HG02884 (cell line): ENCODE results near the gene SMIM1.

Experiments used
- ATAC-seq: cut with Tn5 transposase; IDR thresholded peaks from one replicate; pipeline ENCODE4 v1.9.1; 2021; ENCODE audit warnings: mild to moderate bottlenecking, moderate library complexity; ENCODE audit not compliant: unreplicated experiment

The SMIM1 gene

DNA sequence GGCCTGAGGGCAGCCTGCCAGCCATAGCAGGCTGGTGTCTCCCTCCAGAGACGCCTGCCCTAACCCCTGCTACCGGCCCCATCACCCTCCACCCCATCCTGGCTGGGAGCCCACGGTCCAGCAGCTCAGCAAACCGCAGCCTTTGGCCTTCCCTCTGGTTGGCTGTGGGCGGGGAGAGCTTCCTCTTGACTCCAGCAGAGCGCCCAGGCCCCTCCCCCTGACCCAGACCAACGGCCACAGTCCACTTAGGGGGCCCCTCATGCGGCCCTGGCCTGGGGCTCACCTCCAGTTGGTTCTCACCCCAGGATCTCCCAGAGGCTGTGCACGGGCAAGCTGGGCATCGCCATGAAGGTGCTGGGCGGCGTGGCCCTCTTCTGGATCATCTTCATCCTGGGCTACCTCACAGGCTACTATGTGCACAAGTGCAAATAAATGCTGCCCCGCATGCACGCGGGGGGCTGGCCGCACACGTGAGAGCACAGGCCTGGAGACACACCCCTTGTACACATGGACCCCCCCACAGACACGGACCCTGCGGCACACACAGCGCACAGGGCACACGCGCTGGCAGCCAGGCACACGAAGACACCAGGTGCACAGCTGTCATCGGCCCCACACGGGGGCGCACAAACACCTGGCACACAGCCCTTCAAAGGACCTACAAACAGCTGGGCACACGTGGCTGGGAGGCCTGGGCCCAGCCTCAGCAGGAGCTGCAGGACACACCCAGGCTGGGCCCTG lies 3.1 kb downstream of the SMIM1 start:
- ATAC-seq = no peak

DNA sequence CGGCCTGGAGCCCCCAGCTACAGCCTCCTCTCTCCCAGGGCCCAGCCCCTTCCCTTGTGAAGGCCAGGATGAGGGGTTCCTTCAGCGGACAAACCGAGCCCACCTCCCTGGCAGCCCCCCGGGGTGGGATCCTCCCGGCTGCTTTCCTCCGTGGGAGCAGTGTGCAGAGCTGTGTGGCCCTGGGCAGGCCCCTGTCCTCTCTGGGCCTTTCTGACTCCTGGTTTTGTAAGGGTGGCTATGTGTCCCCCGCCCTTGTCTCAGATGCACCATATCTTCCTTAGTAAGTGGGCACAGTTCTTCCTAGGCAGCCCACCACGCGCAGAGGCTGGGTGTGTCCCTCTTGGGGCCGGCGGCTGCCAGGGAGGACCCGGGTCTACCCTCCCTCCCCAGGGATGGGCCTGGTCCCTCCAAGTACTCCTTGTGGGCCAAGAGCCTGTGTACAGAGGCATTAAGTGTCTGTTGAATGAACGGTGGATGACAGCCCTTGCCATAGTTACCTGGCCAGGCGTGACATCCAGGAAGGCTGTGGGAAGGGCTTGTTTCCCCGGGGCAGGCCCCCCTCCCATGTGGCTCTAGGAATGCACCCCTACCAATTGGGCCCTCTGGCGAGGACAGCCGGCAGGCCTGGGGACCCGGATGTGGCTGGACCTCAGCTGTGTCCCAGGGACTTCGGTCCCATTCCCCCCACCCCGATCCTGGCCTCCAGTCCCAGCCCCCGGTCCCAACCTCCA lies 3.8 kb downstream of the SMIM1 start:
- ATAC-seq = no peak

DNA sequence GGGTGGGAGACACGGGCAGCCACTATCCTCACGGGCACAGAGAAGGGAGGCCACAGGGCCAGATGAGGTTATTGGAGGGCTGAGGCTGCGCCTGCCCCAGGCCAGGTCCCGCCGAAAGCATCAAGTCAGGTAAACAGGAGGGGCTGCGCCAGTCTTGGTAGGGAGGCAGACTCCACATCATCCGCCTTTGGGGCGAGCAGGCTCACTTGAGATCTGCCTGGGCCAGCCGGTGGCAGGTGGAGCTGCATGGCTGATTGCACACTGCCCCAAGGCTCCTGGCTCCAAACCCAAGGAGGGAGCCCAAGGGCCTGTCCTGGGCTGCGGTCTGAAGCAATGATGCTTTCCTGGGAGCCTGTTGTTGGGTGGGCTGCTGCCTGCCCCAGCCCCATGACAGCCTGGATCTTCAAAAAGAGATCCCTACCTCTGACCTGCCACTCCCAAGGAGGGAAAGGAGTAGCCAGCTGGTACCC lies 4.6 kb downstream of the SMIM1 start:
- no peak for ATAC-seq

DNA sequence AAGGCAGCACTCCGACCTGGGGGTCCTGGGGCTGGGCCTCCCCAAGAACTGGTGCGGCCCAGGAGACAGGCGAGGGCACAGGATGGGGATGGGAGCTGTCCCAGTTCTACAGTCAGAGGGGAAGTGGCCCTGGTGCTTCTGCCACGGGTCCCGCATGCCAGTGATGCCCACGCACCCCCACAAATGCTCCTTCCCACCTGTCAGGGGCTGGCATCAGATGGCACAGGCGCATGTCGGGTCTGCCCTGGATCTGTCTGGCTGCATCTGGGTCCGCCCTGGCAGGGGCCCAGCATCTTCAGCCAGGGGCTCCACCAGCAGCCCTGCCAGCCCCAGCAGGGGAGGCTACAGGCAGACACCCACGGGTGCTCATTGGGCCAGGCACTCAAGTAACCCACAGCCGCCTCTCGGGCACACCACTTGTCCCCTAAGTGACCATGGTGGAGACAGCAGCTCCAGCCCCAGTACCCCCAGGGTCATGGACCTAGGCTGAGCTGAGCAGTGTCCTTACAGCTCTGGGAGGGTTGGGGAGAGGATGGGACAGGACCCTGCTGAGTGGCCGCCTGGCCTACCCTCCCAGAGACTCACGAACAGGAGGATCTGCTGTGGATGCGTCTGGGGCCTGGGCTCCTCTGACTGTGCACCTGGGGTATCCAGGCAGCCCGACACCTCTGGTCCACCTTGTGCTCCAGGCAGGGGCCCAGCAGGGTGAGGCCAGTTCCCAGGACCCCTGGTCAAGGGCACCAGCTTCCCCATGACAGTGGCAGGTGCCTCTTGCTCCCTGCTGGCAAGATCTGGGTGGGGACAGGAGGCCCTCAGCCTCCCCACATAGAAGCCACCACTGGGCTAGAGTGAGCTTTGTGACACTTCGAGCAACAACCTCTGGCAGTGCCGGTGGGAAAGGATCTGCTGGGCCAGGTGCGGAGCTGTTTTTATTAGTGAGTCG lies 5.4 kb downstream of the SMIM1 start:
- ATAC-seq = no peak

DNA sequence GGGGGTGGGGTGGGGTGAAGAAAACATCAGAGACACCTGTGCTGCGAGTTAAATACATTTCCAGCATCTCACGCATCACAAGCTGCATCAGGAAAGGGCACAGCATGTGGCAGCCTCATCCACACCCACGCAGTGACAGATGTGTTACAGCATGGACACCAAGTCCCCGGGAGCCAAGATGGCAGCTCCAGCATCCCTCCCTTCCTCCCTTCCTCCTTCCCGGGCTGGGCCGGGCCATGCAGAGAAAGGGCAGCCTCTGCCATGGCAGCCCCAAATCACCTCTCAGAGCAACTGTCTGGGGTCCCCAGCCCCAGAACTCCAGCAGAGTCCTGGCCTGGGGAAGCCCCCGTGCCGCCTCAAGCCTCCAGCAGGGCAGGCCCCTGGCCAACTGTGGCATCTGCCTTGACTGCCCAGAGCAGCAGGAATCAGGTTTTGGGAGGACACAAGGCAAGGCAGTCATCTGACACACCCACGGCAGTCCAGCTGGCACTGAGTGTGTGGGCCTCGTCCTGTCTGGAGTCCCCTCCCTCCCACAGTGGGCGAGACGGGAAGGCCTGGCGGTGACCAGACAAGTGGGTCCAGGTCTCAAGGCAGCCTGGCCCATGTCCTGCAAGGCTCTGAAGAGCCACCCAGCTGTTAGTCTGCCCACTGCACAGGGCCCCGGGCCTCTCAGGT lies 6.2 kb downstream of the SMIM1 start:
- ATAC-seq = no peak

DNA sequence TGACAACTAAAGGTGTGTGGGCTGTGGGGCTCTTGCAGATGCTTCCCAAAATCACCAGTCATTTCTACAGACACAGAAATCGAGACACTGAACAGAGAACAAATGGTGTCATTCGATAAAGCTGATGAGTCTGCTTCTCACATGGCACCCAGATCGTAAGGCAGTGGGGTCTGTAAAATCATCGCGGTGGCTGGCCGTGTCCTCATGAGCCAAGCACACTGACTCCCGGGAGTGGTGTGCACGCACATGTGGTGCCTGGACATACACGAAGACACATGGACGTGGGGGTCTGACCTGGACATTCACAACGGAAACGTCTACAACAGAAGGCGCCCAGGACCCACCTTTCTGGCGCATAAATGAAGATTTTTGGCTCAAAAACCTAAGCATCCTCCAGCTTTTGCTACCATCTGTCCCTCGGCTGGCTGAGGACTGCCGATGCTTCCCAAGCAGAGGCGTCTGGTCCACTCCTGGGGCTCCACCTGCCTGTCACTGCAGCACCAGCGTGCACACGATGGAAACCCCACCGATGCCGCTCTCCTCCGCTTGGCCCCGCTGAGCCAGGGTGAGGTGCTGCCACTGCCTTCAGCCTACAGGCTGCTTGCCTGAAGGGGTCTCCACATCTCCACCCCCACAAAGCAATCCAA lies 6.8 kb downstream of the SMIM1 start:
- ATAC-seq = no peak

DNA sequence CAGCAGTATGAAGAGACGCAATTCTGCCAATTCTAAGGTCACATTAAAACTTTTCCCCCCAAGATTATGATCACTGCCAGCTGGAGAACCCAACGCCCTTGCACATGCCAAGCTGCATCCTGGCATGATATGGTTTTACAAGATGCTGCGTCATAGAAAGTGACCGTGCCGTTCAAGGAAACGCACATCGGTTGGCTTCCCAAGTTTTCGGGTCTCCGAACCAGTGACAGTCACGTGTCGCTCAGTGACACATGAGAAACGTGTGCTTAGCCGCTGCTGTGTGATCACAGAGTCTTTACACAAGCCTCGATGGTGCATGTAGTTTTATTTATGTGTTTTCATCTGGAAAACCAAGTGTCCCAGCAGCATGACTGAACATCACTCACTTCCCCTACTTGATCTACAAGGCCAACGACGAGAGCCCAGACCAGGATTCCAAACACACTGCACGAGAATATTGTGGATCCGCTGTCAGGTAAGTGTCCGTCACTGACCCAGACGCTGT lies 7.4 kb downstream of the SMIM1 start:
- no peak for ATAC-seq

DNA sequence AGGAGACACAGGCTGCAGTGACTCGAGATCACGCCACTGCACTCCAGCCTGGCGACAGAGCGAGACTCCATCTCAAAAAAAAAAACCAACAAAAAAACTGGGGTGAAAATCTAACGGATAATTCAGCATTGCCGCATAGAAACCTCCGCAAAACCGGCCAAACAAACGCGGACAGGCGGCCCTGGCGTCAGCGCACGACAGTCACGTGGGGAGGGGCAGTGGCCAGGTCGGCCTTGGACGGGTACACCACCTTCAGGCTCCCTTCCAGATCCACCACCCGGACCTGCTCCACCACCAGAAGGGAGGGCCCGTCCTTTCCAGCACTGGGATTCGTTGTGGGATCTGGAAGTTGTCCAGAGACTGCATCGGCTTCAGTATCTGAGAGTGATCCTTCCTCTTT lies 8.4 kb downstream of the SMIM1 start:
- no peak for ATAC-seq

DNA sequence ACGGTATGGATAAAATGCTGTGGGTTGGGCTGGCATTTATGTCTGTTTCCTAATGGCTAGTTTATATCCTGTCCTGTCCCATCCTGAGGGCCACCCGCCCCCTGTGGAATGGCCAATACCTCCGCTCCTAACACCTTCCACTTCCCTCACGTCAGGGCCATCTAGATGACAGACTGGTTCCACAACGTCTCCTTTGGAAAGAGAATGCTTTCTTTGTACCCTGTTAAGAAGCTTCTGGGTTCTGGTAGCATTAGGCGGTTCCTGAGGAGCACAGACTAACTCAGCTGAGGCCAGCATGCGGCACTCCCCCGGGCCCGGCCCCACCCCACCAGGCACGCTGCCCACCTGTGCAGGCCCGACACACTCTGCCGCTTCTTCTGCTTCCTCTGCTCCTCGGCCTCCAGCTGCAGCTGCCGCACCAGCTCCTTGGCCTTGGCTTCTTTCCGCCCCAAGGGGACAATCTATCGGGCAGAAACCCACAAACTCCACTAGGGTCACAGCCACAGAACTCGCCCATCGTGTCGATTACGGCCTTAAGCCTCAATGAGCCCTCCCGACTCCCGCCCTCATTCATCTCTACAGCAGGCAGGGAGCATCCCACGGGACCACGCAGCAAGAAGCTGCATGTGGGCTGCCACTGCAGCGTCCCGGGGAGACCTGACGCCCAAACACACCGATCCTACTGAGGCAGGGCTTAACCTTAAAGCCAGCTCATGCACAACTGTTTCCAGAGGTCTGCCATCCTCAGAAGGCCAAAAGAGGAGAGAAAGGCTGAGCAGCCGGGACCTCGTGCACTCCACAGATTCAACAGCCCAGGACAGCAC lies 11.3 kb downstream of the SMIM1 start:
- no peak for ATAC-seq

DNA sequence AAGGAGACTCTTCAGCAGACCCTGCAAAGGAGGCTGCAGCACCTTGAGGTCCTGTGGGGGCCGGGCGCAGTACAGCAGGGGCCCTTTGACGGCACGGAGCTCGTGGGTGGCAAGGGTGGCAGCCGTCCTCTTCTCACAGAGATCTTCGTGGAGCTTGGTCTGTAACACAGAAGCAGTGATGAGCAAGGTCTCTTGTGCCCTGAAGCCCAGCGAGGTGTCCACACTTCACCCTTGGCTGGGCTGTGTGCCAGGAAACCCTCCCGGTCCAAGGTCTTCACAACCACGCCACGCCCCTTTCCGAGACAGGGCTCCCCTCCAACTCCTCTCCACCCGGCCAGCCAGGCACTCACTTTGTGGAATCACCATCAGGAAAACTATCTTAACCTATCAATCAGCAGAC lies 12.5 kb downstream of the SMIM1 start:
- no peak for ATAC-seq

DNA sequence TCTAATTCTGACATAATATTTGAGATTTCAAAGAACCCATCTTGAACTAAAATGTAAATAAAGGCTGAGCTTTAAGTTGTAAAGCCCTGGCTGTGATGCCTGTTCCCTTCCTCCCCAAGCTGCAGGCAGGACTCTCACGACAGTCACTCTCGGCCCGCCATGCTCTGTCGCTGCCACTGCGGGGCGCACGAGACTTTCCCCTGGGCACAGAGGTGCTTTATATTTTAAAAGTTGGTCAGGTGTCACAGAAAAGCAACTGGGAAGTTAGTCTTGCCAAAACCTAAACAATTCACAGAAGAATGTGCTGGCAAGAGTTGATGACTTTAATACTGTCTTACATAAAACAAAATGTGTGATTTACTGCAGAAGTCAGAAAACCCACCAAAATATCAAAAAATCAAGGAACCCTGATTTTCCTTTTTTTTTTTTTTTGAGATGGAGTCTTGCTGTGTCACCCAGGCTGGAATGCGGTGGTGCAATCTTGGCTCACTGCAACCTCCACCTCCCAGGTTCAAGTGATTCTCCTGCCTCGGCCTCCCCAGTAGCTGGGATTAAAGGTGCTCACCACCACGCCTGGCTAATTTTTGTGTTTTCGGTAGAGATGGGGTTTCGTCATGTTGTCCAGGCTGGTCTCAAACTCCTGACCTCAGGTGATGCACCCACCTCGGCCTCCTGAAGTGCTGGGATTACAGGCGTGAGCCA lies 13.1 kb downstream of the SMIM1 start:
- no peak for ATAC-seq

DNA sequence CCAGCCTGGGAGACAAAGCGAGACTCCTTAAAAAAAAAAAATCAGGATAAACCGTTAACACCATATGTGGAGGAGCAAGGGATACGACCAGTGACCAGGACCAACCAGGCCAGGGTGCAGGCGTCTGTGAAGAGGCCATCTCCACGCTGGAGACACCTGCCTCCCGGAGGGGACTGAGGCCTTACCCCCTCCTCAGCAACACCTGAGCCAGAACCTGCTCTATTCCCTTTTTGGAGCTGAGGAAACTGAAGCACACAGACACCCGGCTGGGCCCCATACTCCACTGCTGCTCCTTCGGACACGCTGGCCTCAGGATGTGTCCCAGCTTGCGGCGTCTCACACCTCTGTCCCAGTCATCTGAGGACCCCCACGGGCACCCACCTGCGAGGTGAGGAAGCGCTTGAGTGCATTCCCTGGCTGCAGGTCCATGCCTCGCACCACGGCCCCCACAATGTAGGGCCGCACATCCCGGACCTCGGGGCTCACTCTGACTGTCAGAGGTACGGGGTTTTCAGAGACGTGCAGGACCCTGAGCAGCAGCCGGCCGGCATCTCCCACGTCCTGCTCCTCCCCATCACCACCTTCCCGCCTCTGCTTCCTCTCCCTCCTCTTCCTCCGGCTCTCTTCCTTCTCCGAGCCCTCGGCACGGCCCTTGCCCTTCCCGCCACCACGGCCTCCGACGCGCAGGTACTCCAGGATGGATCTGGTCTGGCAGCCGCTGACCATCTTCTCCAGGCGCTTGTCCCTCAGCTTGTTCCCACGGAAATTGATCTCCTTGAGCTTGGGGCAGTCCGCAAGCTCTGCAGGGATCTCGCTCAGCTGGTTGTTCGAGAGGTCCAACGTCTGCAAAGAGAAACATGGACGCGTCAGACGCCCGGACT lies 14.2 kb downstream of the SMIM1 start:
- ATAC-seq = no peak

DNA sequence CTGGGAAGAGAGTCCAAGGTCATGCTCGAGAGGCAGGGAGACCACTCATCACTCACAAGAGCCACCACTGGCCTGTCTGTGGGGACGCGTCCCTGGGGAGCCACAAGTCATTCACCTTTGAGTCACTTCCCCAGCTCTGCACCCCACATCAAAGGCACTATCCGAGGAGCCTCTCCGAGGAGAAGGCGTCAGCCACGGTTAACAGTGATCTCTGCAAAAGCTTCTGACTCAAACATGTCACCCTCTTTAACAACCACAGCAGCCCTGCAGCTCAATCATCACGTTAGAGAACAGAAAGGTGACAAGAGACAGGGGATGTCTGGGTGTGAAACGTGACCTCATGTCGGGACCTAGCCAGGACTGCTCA lies 14.8 kb downstream of the SMIM1 start:
- ATAC-seq = no peak

DNA sequence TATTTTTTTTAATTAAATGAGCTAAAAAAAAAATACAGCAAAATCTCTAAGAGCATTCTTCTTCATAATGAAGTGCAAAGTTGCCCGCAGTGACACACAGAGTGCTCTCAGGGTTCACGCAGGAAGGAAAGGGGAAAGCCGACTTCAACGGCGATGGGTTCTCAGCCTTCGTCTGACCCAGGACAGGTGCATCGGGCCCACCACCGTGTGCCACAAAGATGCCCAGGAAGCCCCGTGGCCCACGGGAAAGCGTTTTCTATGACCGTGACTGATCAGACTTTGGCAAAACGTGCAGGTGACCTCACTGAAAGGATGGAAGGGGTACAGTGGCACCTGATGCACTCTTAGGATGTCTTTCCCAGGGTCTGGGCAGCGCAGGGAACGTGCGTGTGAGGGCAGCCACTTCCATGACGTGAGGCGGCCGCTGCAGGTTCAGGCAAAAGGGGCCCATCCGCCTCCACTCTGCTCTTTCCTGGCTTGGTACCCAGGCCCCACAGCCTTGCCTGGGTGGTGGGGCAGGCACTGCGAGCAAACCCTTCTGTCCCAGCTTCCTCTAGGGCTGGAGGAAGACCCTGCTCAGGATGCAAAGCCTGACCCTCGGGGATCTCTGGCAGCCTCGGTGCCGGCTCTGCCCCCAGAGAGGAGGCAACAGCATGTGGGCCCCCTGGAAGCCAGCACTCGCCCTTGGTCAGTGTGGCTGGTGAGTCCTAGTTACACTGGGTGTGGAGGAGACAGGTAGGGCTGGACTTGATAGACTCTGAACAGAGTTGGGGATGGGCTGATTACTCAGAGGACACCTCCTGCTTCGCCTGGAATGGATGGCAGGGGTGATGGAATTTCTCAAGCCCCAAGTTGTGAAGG lies 15.4 kb downstream of the SMIM1 start:
- ATAC-seq = no peak

DNA sequence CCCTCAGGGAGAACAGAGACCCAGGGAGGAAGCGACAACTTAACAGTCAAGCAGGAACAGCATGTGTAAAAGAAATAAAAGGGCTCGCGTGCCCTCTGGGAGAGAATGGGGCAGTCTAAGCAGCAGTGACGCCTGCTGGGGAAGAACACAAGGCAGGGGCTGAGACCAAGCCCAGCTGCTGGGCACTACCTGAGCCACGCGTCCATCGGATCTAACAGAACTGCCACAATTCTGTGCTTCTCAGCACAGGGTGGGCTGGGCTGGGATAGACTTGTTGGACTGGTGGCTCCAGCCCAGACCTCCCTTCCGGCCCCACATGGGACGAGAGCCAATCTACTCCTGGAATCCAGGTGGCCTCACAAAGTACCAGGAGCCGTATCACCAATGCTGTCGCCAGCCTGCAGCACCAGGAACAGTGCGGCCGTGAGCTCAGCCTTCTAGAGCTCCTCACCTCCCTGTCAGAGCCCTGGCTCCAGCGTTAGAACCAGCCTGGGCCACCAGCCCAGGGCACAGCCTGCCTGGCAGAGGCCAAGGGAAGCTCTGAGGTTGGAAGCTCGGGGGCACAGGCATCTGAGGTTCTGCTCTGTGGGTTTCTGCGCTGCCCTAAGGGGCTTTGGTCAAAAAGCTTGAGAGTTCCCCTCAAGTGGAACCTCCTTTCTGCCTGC lies 16.3 kb downstream of the SMIM1 start:
- ATAC-seq = no peak
